NOMO-1 (cell line): ENCODE data around the gene AEBP1.

Source experiments
- DNase-seq, 2 experiments: peaks; one replicate each; lab custom pipeline; 2025; ENCODE audit not compliant: unreplicated experiment in 2 of 2; lab: John Stamatoyannopoulos, UW

AEBP1 gene

DNA sequence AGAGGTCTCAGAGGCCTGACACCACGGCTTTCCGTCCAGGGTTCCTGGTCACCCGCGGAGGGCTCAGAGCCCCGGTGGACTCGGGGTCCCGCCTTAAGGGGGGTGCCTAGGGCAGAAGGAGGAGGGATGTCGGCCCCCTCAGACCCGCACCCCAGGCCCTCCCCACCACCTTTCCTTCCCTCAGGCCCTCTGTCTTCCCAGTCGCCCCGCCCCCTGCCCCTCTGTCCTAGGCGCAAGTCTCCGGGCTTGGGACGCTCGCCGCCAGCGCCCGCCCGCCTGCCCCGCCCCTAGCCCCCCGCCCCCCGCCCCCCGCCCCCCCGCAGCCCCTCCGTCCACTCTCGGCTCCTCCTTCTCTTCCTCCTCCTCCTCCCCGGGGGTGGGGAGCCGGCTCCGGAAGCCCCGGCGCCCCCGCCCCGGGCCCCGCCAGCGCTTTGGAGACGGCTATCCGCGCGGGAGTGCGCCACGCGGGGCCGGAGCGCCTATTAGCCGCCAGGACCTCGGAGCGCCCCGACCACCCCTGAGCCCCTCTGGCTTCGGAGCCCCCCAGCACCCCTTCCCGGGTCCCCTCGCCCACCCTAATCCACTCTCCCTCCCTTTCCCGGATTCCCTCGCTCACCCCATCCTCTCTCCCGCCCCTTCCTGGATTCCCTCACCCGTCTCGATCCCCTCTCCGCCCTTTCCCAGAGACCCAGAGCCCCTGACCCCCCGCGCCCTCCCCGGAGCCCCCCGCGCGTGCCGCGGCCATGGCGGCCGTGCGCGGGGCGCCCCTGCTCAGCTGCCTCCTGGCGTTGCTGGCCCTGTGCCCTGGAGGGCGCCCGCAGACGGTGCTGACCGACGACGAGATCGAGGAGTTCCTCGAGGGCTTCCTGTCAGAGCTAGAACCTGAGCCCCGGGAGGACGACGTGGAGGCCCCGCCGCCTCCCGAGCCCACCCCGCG lies at the start of gene AEBP1:
Gene AEBP1 (plus strand): TSS at position 423 of the 937 bp plus-strand sequence. CDS start 321 bp downstream, at position 744.
- peak; percentile 24 to 44 for DNase-seq

DNA sequence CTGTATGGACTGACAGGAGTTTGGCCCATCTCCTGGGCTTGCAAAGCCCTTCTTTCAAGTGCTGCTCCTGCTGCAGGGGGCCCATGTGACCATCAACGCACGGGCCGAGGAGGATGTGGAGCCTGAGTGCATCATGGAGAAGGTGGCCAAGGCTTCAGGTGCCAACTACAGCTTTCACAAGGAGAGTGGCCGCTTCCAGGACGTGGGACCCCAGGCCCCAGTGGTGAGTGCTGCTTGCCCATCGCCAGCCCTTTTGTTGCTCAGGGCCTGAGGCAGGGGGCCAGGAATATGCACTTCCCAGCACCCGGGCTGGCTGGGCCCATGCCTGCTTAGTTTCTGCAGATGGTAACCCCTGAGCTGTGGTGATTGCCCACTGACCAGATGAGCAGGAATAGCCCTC lies 47.5 kb upstream of the AEBP1 start:
- DNase-seq = no peak

DNA sequence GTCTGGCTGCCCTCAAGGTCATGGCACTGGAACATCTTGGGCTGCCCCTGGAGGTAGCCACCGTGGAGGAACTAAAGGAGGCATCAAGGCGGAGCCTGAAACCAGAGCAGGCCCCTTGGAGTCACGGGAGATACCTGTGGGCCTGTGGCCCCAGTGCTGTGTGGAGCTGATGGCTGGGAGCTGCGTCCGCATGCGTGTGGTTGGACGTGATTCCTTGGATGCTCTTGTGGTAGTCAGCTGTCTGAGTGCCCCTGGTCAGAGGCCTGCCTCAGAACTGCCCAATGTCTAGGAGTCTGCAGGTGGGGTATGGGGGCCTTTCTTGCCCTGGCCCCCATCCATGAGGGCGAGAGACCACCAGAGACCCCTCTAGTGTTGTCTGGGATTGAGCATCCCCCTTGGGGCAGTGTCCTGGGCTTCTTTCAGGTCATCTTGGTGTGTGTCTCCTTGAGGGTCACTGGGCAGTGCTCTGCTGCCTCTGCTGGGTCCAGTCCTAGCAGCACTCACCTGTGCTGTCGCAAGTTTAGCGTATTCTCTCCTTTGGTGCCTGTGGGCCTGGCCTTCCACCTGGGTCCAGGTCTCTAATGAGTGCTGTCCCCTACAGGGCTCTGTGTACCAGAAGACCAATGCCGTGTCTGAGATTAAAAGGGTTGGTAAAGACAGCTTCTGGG lies 46.8 kb upstream of the AEBP1 start:
- no peak for DNase-seq

DNA sequence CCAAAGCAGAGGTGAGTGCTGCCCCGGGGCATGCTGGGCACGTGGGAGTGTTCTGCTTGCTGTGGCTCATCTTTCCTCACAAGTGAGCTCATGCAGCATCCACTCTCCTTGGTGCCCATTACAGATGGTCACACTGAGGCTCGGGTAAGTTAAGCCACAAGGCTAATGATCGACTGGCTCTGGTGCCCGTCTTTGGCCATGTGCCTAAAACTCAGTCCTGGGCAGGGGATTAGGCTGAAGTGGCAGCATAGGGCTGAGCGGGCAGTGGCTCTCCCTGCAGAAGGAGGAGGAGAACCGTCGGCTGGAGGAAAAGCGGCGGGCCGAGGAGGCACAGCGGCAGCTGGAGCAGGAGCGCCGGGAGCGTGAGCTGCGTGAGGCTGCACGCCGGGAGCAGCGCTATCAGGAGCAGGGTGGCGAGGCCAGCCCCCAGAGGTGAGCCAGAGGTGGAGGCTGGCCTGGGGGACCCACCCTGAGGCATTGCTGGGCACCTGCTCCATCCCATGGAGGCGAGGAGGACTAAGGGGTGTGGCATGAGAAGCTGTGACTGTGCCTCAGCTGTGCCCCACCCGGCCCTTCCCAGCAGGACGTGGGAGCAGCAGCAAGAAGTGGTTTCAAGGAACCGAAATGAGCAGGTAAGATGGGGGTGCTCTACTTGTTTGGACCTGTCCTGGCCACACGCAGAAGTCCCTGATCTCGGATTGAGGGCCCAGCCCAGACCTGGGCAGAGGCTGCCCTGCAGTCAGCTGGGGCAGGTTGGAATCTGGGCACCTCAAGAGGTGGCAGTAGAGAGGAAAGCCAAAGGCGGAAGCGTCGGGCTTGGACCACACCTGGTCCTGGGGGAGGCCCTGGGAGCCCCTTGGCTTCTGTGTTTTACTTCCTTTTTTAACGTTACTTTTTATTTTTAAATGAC lies 46.0 kb upstream of the AEBP1 start:
- DNase-seq = no peak

DNA sequence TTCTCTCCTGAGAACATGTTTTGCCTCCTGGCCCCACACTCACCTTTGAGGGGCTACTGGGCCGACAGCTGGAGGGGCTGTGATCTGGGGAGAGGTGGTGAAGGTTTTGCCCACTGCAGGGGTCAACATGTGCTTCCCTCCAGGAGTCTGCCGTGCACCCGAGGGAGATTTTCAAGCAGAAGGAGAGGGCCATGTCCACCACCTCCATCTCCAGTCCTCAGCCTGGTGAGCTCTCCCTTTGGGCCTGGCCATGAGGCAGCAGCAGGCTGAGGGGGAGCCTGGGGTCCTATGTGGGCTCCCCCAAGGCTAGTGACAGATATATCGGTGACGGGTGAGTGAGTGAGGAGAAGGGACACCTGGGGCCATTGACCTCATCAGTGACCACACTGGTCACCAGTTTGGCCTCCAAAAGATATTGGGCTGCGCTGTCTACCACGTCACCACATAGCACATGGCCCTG lies 45.4 kb upstream of the AEBP1 start:
- no peak for DNase-seq

DNA sequence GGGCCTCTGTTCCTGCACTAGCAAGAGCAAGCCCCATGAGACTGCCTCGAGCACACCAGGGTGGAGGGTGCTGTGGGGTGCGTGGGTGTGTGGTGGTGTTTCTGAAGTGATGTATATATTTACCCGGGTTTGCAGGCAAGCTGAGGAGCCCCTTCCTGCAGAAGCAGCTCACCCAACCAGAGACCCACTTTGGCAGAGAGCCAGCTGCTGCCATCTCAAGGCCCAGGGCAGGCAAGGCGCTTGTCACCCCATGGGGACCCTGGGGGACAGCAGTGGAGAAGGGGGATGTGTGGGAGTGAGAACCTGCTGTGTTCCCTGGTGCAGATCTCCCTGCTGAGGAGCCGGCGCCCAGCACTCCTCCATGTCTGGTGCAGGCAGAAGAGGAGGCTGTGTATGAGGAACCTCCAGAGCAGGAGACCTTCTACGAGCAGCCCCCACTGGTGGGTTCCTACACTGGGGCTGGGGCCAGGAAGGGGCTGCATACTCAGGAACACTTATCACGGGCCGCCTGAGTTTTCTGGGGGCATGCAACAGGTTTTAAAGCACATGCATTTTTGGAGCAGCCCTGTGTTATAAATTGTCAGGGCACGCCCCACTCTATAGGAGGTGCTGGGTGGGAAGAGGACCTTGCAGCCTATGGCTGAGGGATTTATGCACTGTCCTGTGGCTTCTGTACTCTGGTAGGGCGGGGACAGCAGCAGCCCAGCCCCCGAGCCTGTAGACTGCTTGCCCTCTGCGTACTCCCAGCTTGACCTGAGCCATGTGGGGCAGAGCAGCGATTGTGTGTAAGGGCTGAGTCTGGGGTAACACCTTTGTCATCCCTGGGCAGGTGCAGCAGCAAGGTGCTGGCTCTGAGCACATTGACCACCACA lies 44.7 kb upstream of the AEBP1 start:
- no peak for DNase-seq

DNA sequence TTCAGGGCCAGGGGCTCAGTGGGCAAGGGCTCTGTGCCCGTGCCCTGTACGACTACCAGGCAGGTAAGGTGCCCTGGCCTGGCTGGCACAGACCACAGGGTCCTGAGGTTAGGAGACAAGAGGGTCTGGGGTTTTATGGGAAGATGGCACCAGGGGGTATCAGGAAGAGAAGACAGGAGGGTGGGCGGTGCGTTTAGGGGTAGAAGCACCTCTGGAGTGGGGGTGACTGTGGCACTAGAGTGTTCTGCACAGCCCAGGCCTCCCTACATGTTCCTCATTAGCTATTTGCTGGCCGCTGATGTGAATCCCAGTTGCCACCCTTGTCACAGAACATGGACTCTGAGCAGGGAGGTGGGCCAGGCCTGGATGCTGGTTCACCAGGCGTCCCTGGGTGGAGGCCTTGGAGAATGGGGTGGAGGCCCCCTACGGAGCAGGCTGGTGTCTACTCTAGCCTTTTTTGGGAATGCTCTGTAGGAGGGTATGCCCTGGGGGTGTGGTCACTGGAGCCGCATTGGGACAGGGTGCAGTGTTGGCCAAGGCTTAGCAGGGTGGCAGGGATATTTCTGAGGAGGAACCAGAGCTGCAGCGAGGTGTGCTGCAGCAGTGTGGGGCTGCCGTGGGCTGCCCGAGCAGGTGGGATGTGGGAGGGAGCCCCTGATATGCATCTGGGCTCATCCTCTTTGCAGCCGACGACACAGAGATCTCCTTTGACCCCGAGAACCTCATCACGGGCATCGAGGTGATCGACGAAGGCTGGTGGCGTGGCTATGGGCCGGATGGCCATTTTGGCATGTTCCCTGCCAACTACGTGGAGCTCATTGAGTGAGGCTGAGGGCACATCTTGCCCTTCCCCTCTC lies 43.8 kb upstream of the AEBP1 start:
- no peak for DNase-seq

DNA sequence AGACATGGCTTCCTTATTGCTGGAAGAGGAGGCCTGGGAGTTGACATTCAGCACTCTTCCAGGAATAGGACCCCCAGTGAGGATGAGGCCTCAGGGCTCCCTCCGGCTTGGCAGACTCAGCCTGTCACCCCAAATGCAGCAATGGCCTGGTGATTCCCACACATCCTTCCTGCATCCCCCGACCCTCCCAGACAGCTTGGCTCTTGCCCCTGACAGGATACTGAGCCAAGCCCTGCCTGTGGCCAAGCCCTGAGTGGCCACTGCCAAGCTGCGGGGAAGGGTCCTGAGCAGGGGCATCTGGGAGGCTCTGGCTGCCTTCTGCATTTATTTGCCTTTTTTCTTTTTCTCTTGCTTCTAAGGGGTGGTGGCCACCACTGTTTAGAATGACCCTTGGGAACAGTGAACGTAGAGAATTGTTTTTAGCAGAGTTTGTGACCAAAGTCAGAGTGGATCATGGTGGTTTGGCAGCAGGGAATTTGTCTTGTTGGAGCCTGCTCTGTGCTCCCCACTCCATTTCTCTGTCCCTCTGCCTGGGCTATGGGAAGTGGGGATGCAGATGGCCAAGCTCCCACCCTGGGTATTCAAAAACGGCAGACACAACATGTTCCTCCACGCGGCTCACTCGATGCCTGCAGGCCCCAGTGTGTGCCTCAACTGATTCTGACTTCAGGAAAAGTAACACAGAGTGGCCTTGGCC lies 43.0 kb upstream of the AEBP1 start:
- no peak for DNase-seq

DNA sequence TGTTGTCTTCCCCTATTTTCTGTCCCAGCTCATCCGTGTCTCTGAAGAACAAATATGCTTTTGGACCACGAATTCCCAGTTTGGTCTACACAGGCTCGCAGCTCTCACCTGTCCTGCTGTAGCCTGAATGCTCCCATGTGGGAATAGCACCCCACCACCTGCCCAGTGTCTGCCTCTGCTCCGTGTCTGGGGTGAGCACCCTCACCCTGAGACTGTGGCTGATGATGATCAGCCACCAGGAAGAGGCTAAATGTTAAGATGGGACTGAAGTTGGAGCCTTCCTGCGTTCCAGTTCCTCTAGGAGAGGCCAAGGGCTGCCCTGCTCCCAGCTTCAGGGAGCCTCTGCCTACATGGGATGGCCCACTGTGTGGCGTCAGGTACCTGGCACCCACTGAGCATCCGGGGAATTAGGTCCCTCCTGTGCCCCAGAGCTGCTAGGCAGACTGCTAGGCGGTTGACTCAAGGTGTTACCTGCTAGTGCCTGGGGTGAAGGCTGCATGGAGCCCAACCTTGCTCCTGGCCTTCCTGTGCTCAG lies 42.4 kb upstream of the AEBP1 start:
- DNase-seq = no peak

DNA sequence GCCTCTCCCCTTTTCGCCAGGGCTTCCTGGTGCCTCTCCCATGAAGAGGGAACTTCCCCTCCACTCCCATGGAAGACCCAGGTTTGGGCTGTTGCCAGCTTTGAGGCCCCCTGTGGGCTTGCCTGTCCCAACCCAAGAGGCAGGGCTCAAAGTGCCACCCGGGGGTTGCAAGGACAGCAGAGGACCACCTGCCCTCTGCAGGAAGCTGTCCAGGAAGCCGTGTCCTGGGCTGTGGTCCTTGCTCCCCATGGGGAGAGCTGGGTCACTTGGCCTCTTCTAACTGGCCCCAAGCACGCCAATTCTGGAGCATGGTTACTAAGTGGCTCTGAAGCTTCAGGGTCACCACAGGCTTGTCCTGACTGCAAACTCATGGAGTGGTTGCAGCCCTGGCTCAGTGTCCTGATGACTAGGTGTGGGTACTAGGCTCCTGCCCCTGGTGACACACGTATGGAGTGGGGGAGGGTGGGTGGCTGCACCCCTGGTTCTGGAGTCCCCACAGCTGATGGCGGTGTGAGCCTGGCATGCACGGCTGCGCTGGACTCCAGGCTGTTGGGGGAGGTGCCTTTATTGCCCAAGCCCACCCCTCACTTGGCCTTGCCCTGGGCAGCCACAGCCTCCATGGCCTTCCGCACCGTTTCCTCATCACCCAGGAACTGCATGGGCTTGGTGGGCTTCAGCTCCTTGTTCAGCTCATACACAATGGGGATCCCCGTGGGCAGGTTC lies 41.8 kb upstream of the AEBP1 start:
- no peak for DNase-seq

DNA sequence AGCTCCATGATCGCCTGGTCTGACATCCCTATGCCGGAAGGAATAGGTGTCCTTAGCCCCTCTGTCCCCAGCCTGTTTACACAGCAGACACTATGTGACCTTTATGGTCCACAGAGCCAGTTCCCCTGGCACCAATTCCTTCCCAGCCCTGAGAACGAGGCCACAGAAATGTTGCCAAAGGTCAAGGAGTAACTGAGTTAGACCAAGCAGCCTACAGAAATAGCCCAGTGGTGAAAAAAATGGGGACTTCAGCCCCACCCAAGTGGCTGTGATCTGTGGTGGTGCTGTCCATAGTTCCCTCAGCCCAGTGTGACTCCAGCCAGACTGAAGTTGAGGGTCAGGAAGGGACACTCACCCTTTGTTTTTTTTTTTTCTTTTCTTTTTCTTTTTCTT lies 41.2 kb upstream of the AEBP1 start:
- no peak for DNase-seq

DNA sequence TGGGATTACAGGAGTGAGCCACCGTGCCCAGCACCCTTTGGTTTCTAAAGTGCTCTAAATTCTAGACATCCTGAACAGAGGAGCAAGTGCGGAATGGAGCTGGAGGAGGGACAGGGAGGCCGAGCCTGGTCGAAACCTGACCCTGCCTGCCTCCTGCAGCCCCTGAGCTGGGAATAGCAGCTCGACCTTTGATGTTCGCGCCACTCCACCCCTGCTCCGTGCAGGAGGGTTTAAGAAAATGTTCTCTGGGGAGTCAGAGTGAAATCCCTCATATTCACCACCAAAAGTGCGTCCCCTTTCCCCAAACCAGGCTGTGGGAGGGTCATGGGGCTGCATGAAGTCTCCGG lies 40.6 kb upstream of the AEBP1 start:
- no peak for DNase-seq

DNA sequence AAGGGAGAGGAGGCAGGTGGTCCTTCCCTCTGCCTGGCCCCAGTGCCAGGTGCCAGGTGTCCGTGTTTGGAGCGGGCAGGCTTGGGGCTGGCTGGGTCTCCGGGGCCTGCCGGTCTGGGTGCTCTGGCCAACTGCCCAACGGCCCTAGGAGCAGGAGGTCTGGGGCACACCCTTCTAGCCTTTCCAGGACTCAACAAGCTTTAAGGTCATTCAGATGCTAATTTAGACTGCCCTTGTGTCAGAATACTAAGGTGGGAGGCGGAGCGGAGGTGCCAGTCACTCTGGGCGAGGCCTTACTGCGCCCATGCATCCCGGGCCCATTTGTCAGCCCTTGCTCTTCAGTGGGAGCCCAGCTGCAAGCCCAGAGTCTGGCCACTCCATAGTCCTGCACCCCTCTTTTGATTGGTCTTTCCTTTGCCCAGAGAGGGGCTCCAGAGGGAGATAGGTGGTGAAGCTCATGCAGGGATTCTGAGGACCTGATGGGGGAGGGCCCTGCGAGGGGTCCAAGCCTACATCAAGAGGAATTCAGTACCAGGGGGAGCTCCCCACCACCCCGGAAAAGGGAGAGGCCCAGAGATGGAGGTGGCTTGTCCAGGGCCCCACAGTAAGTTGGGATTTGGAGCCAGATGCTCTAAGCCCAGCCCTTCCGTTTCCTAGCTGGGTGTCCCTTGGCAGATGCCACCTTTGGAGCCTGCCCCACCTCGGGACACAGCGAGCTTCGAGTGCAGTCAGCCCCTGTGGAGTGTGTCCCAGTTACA lies 40.1 kb upstream of the AEBP1 start:
- no peak for DNase-seq

DNA sequence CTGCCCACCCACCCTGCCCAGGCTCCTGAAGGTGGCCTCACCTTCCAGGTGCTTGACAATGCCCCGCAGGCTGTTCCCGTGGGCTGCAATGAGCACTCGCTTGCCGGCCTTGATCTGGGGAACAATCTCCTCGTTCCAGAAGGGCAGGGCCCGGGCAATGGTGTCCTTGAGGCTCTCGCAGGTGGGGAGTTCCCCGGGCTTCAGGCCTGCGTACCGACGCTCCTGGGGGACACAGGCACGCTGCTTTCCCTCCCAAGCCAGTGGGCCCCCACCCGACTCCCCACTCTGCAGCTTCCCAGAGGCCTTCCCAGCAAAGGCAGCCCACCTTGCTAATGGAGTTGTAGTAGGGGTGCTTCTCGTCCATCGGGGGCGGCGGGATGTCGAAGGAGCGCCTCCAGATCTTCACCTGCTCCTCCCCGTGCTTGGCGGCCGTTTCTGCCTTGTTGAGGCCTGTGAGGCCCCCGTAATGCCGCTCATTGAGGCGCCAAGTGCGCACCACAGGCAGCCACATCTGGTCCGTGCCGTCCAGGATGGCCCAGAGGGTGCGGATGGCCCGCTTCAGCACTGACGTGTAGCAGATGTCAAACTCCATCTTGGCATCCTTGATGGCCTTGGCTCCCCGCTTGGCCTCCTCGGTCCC lies 39.2 kb upstream of the AEBP1 start:
- DNase-seq = no peak

DNA sequence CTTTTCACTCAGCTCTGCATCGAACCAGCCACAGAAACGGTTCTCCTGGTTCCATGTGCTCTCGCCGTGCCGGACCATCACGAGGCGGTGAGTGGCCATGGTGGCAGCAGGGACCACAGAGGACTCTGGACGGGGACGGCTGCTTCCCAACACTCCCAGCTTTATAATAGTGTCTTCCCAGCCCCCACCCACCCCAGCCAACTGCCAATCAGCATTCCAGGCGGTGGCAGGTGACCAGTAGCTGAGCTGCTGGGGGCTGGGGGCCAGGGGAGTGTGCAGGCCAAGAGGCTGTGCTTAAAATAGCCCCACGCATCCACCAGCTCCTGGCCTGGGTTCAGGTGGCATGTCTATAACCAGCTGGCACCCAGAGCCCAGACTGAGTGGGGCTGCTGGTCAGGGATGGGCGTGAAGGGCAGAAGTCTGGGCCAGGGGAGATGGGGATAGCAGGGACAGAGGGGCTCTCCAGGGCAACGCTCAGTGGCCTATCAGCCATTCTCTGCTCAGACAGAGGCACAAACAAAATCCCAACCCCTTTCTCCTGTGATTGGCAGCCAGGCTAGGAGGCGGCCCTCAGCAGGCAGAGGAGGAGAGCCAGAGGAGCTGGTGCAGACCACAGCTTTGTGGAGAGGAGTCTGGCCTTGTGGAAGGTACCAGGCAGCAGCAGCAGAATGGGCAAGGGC lies 38.6 kb upstream of the AEBP1 start, which contains the start of gene PGAM2:
Gene PGAM2 (minus strand): TSS at position 137 of the 680 bp plus-strand sequence. CDS start 38 bp downstream, at position 99.
- no peak for DNase-seq

DNA sequence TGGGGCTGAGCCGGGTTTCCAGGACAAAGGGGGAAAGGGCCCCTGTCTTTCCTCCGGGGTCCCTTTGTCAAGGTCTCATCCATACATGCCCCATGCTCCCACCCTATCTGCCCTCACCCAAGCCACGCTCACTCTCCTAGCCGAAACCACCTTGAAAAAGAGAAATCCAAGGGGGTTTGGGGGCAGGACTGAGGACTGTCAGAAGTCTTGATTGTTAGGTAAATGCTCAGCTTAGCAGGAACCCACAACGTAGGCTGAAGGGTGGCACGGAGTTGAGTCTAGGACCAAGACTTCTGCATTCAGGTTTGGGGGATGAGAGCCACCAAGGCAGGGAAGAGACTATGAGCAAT lies 38.1 kb upstream of the AEBP1 start:
- no peak for DNase-seq
